ENCODE measurements around the gene UBR1. TPM values are rescaled to one million over a fixed set of nuclear protein-coding genes. Genes with fewer than 3 reads are reported as not detected.

Gene UBR1
- polyA plus RNA-seq, 1 donor (not counting 4 experiments of a cell fraction or from before 2014, with no cell fraction given): 17.4 TPM

DNA sequence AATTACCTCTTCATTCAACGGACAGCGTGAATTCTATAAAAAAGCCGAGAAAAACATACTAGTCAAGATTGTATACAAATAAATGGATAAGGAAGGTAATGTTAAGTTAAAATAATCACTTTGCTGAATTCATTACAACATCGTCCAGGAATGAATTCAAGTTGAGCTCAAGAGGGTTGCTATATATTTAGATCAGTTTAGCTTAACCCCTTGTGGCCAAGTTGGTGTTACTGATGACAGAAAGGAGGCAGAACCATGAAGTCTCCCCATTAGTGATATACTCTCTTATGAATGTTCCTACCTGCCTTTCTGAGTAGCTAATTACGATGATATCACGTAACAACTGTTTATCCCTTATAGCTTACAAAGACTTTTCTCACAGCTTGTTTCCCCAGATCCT is 34.9 kb downstream of the UBR1 start:
- no peaks in the 10 kb centered on the region for H4K20me1 ChIP-seq (ENCODE audit: control insufficient read depth, extremely low read depth, insufficient read depth, low read length)
- no peak overlapping the region for H3K9ac ChIP-seq (ENCODE audit: control insufficient read depth, extremely low read depth, insufficient read depth, low read length)
- FAIRE-seq (no peak), DNase-seq (ENCODE audit: low read depth, low spot score) (no peak)
- dilution Hi-C loops (cut with MboI; ENCODE audit: extremely low pct_ligation_motif_present, low sequenced_read_pairs): no loop called here
- peaks cover 4 to 9% of the 10 kb centered on the region in 2 experiments for H3K36me3 ChIP-seq (ENCODE audit: control insufficient read depth in 2 of 2, extremely low read depth in 1 of 2, insufficient read depth in 2 of 2, low read length in 2 of 2)
- TF ChIP-seq, protein P1, sequence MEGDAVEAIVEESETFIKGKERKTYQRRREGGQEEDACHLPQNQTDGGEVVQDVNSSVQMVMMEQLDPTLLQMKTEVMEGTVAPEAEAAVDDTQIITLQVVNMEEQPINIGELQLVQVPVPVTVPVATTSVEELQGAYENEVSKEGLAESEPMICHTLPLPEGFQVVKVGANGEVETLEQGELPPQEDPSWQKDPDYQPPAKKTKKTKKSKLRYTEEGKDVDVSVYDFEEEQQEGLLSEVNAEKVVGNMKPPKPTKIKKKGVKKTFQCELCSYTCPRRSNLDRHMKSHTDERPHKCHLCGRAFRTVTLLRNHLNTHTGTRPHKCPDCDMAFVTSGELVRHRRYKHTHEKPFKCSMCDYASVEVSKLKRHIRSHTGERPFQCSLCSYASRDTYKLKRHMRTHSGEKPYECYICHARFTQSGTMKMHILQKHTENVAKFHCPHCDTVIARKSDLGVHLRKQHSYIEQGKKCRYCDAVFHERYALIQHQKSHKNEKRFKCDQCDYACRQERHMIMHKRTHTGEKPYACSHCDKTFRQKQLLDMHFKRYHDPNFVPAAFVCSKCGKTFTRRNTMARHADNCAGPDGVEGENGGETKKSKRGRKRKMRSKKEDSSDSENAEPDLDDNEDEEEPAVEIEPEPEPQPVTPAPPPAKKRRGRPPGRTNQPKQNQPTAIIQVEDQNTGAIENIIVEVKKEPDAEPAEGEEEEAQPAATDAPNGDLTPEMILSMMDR (optimal IDR thresholded peaks at IDR 0.05 in 1 of 3, IDR thresholded peaks at IDR 0.05 in 1 of 3, conservative IDR thresholded peaks at IDR 0.05 in 1 of 3; ENCODE audit: extremely low read depth in 1 of 3, insufficient read depth in 2 of 3, low read length in 3 of 3): no peak
- no peak for TF ChIP-seq EZH2 (IDR thresholded peaks at IDR 0.05; ENCODE audit: low read length)
- no peak overlapping the region for H3K4me3 ChIP-seq (ENCODE audit: control insufficient read depth in 2 of 3, extremely low read depth in 1 of 3, insufficient read depth in 2 of 3, low read depth in 1 of 3, low read length in 3 of 3)
- H2AFZ ChIP-seq (ENCODE audit: control insufficient read depth, low read length): no peak overlapping the region
- H3K9me1 ChIP-seq (ENCODE audit: control insufficient read depth, extremely low read depth, insufficient read depth, low read length): no peaks in the 10 kb centered on the region
- H3K79me2 ChIP-seq (ENCODE audit: control insufficient read depth, insufficient read depth, low read length): no peaks in the 10 kb centered on the region
- no peak overlapping the region for H3K4me2 ChIP-seq (ENCODE audit: control insufficient read depth, extremely low read depth, insufficient read depth, low read depth, low read length)
- no peaks in the 10 kb centered on the region for H3K9me3 ChIP-seq (ENCODE audit: control insufficient read depth, low read depth, low read length)
- no peaks in the 10 kb centered on the region for H3K4me1 ChIP-seq (ENCODE audit: control insufficient read depth, extremely low read depth, insufficient read depth, low read length)
- H3K27ac ChIP-seq (ENCODE audit: control insufficient read depth, insufficient read depth, low read length): no peak overlapping the region
- H3K27me3 ChIP-seq (ENCODE audit: control insufficient read depth, extremely low read depth, insufficient read depth, low read length): no peaks in the 10 kb centered on the region

DNA sequence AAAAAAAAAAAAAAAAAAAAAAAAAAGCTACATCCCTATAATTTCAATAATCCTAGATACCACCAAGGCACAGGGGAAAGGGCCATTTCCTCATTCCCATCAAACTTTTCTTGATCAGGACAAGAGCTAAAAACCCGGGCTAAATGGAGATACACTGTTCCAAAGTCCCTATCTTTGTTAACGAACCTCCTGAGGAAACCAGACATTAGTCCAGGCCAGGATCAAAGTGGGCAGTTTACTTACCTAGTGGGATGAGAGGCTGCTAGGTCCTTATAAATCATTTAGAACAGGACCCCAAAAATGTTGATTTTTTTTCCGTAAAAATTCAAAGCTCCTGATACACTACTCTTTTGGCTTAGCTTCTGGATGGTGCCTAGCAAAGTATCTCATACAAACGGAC is 35.6 kb downstream of the UBR1 start:
- no peaks in the 10 kb centered on the region for H3K9me1 ChIP-seq (ENCODE audit: control insufficient read depth, extremely low read depth, insufficient read depth, low read length)
- no peaks in the 10 kb centered on the region for H3K4me1 ChIP-seq (ENCODE audit: control insufficient read depth, extremely low read depth, insufficient read depth, low read length)
- no peak for DNase-seq (ENCODE audit: low read depth, low spot score)
- no peaks in the 10 kb centered on the region for H3K9me3 ChIP-seq (ENCODE audit: control insufficient read depth, low read depth, low read length)
- H4K20me1 ChIP-seq (ENCODE audit: control insufficient read depth, extremely low read depth, insufficient read depth, low read length): no peaks in the 10 kb centered on the region
- H3K4me3 ChIP-seq (ENCODE audit: control insufficient read depth in 2 of 3, extremely low read depth in 1 of 3, insufficient read depth in 2 of 3, low read depth in 1 of 3, low read length in 3 of 3): no peak overlapping the region
- TF ChIP-seq EZH2 (IDR thresholded peaks at IDR 0.05; ENCODE audit: low read length): no peak
- TF ChIP-seq, protein P1 (optimal IDR thresholded peaks at IDR 0.05 in 1 of 3, IDR thresholded peaks at IDR 0.05 in 1 of 3, conservative IDR thresholded peaks at IDR 0.05 in 1 of 3; ENCODE audit: extremely low read depth in 1 of 3, insufficient read depth in 2 of 3, low read length in 3 of 3): no peak
- H3K79me2 ChIP-seq (ENCODE audit: control insufficient read depth, insufficient read depth, low read length): no peaks in the 10 kb centered on the region
- peaks cover 5 to 9% of the 10 kb centered on the region in 2 experiments for H3K36me3 ChIP-seq (ENCODE audit: control insufficient read depth in 2 of 2, extremely low read depth in 1 of 2, insufficient read depth in 2 of 2, low read length in 2 of 2)
- H3K9ac ChIP-seq (ENCODE audit: control insufficient read depth, extremely low read depth, insufficient read depth, low read length): no peak overlapping the region
- H3K27me3 ChIP-seq (ENCODE audit: control insufficient read depth, extremely low read depth, insufficient read depth, low read length): no peaks in the 10 kb centered on the region
- no peak for FAIRE-seq
- H3K4me2 ChIP-seq (ENCODE audit: control insufficient read depth, extremely low read depth, insufficient read depth, low read depth, low read length): no peak overlapping the region
- no peak overlapping the region for H3K27ac ChIP-seq (ENCODE audit: control insufficient read depth, insufficient read depth, low read length)
- no peak overlapping the region for H2AFZ ChIP-seq (ENCODE audit: control insufficient read depth, low read length)
- dilution Hi-C loops (cut with MboI; ENCODE audit: extremely low pct_ligation_motif_present, low sequenced_read_pairs): no loop called here

Data from keratinocyte (primary cell).